ENCODE measurements around the gene PLXDC1.
A peak's percentile ranks its signal among the peaks of the same experiment; 100 is the strongest.

The PLXDC1 gene

DNA sequence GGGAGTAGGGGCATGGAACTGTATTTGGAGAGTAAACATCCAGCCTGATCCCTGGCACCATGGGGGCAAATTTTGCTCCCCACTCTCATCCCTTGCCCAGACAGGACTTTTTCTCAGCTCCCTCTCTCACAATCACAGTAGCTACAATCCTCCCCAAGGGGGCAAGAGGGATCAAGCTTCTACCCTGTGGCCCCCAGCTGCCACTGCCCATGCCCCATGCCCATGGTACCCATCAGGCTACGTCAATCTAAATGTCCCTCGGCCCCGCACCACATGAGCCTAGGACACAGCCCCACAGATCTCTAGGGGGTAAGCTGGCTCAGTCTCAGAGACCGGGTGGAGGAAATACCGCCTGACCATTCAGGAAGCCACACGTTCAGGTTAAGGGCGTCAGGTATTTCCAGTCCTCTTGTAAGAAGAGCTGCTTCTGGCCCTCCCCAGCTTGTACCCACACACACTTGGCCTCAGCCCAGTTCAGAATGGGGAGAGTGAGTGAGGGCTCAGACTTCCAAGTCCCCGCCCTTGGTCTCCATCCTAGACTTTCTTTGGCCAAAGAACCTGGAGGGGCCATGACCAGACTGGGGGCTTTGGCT is 44.2 kb upstream of the PLXDC1 start:
- H2AFZ ChIP-seq (ENCODE audit: low read depth, low read length) = no peak overlapping the region
- peaks cover 20% of the 10 kb centered on the region for H3K79me2 ChIP-seq (ENCODE audit: low read length)
- H3K4me1 ChIP-seq (ENCODE audit: low read length) = peaks cover 18% of the 10 kb centered on the region
- no peak overlapping the region for H3K27ac ChIP-seq (ENCODE audit: low read length)
- no peaks in the 10 kb centered on the region for H3K27me3 ChIP-seq (ENCODE audit: low read depth, low read length)
- TF ChIP-seq EZH2phosphoT487 (IDR thresholded peaks at IDR 0.05; ENCODE audit: low read depth) = no peak
- TF ChIP-seq, protein P1, sequence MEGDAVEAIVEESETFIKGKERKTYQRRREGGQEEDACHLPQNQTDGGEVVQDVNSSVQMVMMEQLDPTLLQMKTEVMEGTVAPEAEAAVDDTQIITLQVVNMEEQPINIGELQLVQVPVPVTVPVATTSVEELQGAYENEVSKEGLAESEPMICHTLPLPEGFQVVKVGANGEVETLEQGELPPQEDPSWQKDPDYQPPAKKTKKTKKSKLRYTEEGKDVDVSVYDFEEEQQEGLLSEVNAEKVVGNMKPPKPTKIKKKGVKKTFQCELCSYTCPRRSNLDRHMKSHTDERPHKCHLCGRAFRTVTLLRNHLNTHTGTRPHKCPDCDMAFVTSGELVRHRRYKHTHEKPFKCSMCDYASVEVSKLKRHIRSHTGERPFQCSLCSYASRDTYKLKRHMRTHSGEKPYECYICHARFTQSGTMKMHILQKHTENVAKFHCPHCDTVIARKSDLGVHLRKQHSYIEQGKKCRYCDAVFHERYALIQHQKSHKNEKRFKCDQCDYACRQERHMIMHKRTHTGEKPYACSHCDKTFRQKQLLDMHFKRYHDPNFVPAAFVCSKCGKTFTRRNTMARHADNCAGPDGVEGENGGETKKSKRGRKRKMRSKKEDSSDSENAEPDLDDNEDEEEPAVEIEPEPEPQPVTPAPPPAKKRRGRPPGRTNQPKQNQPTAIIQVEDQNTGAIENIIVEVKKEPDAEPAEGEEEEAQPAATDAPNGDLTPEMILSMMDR (IDR thresholded peaks at IDR 0.05; ENCODE audit: low read depth, low read length) = no peak
- peaks cover 3% of the 10 kb centered on the region for H3K36me3 ChIP-seq (replicated peaks; ENCODE audit: low read depth, low read length)
- no peak overlapping the region for H3K4me2 ChIP-seq (ENCODE audit: low read length)
- no peak overlapping the region for H3K9ac ChIP-seq (ENCODE audit: low read length)
- no peaks in the 10 kb centered on the region for H4K20me1 ChIP-seq (ENCODE audit: insufficient read depth, low read length)
- H3K9me3 ChIP-seq (ENCODE audit: insufficient read depth, low read length) = no peaks in the 10 kb centered on the region
- H3K4me3 ChIP-seq (ENCODE audit: low read length) = no peak overlapping the region

DNA sequence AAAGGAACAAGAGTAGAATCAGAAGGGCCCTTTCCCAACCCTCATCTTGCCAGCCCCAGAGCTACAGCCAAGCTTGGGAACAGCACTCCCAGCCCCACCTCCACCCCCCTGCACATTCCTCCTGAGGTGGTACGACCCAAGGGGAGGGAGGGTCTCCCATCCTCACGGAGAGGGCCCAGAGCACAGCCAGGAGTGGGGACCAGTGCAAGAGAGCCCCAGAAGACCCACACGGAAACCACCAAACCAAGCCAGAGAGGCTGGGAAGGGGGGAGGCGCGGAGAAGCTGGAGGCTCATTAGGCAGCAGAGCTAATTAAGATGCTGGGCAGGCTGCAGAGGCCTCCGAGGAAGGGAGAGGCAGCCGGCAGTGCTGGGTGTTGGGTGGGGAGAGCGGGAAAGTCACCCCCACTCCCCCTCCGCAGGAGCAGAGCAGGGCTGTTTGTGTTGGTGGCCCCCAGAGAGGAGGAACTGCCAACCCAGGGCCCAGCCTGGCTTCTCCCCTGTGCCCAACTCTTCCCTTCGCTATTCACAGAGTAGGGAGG is 43.6 kb upstream of the PLXDC1 start:
- Histone ChIP-seq H2AFZ (ENCODE audit: low read depth, low read length) (no peak overlapping the region), H3K36me3 (replicated peaks; ENCODE audit: low read depth, low read length) (no peaks in the 10 kb centered on the region), H3K4me2 (ENCODE audit: low read length) (no peak overlapping the region), H3K9me3 (ENCODE audit: insufficient read depth, low read length) (no peaks in the 10 kb centered on the region), H3K4me3 (ENCODE audit: low read length) (no peak overlapping the region), H3K4me1 (ENCODE audit: low read length) (peaks cover 18% of the 10 kb centered on the region), H3K9ac (ENCODE audit: low read length) (no peak overlapping the region), H3K27me3 (ENCODE audit: low read depth, low read length) (no peaks in the 10 kb centered on the region), H3K27ac (ENCODE audit: low read length) (no peak overlapping the region), H4K20me1 (ENCODE audit: insufficient read depth, low read length) (no peaks in the 10 kb centered on the region), H3K79me2 (ENCODE audit: low read length) (peaks cover 14% of the 10 kb centered on the region)
- TF ChIP-seq EZH2phosphoT487 (IDR thresholded peaks at IDR 0.05; ENCODE audit: low read depth) = no peak
- TF ChIP-seq, protein P1 (IDR thresholded peaks at IDR 0.05; ENCODE audit: low read depth, low read length) = no peak

DNA sequence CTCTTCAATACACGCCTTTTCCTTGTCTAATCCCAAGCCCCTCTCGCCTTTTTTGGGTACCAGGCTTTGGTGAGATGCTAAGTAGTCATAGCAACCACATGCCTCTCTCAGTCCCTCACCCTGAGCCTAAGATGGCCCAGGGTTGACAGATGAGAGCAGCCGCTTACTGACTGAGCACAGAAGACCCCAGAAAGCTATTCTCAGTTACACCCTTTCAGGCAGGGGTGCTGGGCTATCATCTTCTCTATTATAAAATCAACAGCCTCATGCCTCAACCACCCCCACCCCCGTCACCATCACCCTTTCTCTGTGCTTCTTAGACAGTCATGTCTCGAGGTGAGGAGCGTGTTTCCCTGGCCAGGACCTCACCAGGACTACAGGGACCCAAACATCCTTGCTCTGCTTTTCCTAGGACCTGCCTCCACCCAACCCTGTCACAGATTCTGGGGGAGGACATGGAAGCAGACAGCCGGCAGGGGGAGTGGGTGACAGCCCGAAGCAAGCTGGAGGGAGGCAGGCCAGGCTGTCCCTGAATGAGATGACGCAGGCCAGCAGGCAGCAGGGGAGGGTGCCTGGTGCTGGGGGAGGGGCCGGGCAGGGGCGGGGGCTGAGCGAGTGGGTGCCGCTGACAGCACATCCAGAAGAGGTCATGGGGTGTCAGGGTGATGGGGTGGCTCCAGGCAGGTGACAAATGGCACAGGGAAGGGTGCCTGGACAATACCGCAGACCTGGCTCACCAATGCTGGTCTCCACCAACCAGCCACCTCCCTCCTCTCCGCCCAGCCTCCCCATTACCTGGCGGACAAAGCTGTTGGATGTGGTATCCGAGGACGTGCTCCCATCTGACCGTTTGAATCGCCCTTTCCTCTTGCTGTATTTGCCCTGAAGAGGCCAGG is 42.9 kb upstream of the PLXDC1 start:
- no peaks in the 10 kb centered on the region for H4K20me1 ChIP-seq (ENCODE audit: insufficient read depth, low read length)
- H3K4me3 ChIP-seq (ENCODE audit: low read length) = no peak overlapping the region
- no peak overlapping the region for H3K4me2 ChIP-seq (ENCODE audit: low read length)
- peaks cover 13% of the 10 kb centered on the region for H3K79me2 ChIP-seq (ENCODE audit: low read length)
- H3K36me3 ChIP-seq (replicated peaks; ENCODE audit: low read depth, low read length) = no peaks in the 10 kb centered on the region
- H3K9me3 ChIP-seq (ENCODE audit: insufficient read depth, low read length) = no peaks in the 10 kb centered on the region
- H2AFZ ChIP-seq (ENCODE audit: low read depth, low read length) = no peak overlapping the region
- H3K4me1 ChIP-seq (ENCODE audit: low read length) = peaks cover 18% of the 10 kb centered on the region
- no peak overlapping the region for H3K9ac ChIP-seq (ENCODE audit: low read length)
- TF ChIP-seq, protein P1 (IDR thresholded peaks at IDR 0.05; ENCODE audit: low read depth, low read length) = 0 out of 2 replicates have a peak, but pooled peaks have one; percentile 13
- no peak for TF ChIP-seq EZH2phosphoT487 (IDR thresholded peaks at IDR 0.05; ENCODE audit: low read depth)
- H3K27ac ChIP-seq (ENCODE audit: low read length) = no peak overlapping the region
- no peaks in the 10 kb centered on the region for H3K27me3 ChIP-seq (ENCODE audit: low read depth, low read length)

DNA sequence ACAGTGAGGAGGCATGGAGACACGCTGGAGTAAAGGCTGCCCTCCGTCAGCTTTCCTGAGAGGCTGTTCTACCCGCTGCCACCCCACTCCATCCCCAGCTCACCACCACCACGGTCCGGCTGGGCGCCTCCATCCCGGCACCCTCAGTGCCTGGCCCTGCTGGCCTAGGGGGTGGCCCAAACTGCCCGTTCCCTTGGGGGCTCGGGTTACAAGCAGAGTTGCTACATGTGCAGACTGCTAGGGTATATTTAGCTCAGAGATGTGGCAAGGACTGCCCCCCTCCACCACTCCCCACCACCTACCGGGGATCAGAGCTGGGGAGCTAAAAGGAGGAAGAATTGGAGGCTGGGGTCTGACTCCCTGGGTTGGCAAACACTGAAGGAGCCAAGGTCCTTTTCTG is 41.9 kb upstream of the PLXDC1 start:
- H4K20me1 ChIP-seq (ENCODE audit: insufficient read depth, low read length) = no peaks in the 10 kb centered on the region
- no peak overlapping the region for H3K9ac ChIP-seq (ENCODE audit: low read length)
- no peak overlapping the region for H3K4me3 ChIP-seq (ENCODE audit: low read length)
- H3K4me2 ChIP-seq (ENCODE audit: low read length) = no peak overlapping the region
- H3K79me2 ChIP-seq (ENCODE audit: low read length) = peaks cover 13% of the 10 kb centered on the region
- H3K36me3 ChIP-seq (replicated peaks; ENCODE audit: low read depth, low read length) = no peaks in the 10 kb centered on the region
- H3K4me1 ChIP-seq (ENCODE audit: low read length) = peaks cover 10% of the 10 kb centered on the region
- H3K27ac ChIP-seq (ENCODE audit: low read length) = no peak overlapping the region
- no peak overlapping the region for H2AFZ ChIP-seq (ENCODE audit: low read depth, low read length)
- H3K27me3 ChIP-seq (ENCODE audit: low read depth, low read length) = no peaks in the 10 kb centered on the region
- no peaks in the 10 kb centered on the region for H3K9me3 ChIP-seq (ENCODE audit: insufficient read depth, low read length)
- TF ChIP-seq, protein P1 (IDR thresholded peaks at IDR 0.05; ENCODE audit: low read depth, low read length) = no peak
- no peak for TF ChIP-seq EZH2phosphoT487 (IDR thresholded peaks at IDR 0.05; ENCODE audit: low read depth)
